OCI-LY7 (cell line): ENCODE data around the gene ERCC2. TPM values are rescaled to one million over a fixed set of nuclear protein-coding genes. Genes with fewer than 3 reads are reported as not detected.
A peak's percentile ranks its signal among the peaks of the same experiment; 100 is the strongest.
"Not testable (repeated sequence)": the region's sequence is repeated elsewhere in the genome, so short reads cannot be mapped to it uniquely, and the experiment has no call there.

Source experiments
- BruUV-seq: library from RNA; stranded (reverse); fragments of 400-500 nt; replicated peaks from 2 replicates; lab custom pipeline; 2021; lab: Mats Ljungman, UMichigan
- CTCF ChIA-PET: fragments of 300-600 bp; sonication (Branson Sonifier 250); formaldehyde crosslinking; loops from one replicate; lab custom pipeline; 2022; ENCODE audit warnings: antibody characterized with exemption; ENCODE audit not compliant: unreplicated experiment; lab: Charles Lee
- POLR2A ChIA-PET: fragments of 300-600 bp; sonication (Branson Sonifier 250); formaldehyde crosslinking; loops from one replicate; lab custom pipeline; 2022; ENCODE audit warnings: antibody characterized with exemption; lab: Charles Lee
- DNase-seq: peaks from one replicate; pipeline ENCODE4 v3.0.0-alpha.2; 2015; ENCODE audit warnings: low spot score
- H2AFZ ChIP-seq: fragments of 200-600 bp; sonication (generic), shearing (Covaris generic); 2 replicates; pipeline ENCODE4 v1.6.1; 2014; ENCODE audit warnings: mild to moderate bottlenecking, antibody characterized with exemption, low read length, moderate library complexity
- H3K27ac ChIP-seq: fragments of 200-600 bp; sonication (generic); 2 replicates; pipeline ENCODE4 v1.5.1; 2014; ENCODE audit warnings: mixed run types, low read depth, mild to moderate bottlenecking, moderate library complexity, low read length, inconsistent platforms; ENCODE audit not compliant: poor library complexity, severe bottlenecking
- H3K36me3 ChIP-seq: fragments of 200-600 bp; sonication (generic); 2 replicates; pipeline ENCODE4 v1.6.1; 2014; ENCODE audit warnings: mild to moderate bottlenecking, antibody characterized with exemption, low read length, moderate library complexity, mixed read lengths; ENCODE audit not compliant: insufficient read depth
- H3K4me1 ChIP-seq: fragments of 200-600 bp; sonication (generic); 2 replicates; pipeline ENCODE4 v1.5.1; 2014; ENCODE audit warnings: mild to moderate bottlenecking, low read length; ENCODE audit not compliant: insufficient read depth, poor library complexity, severe bottlenecking
- H3K4me2 ChIP-seq: fragments of 200-600 bp; sonication (generic); 2 replicates; pipeline ENCODE4 v1.6.1; 2014; ENCODE audit warnings: mild to moderate bottlenecking, low read length
- H3K4me3 ChIP-seq: fragments of 200-600 bp; sonication (generic); 2 replicates; pipeline ENCODE4 v1.5.1; 2014; ENCODE audit warnings: mild to moderate bottlenecking, low read depth, low read length; ENCODE audit not compliant: poor library complexity, severe bottlenecking
- H3K79me2 ChIP-seq: fragments of 200-600 bp; sonication (generic); 2 replicates; pipeline ENCODE4 v1.6.1; 2016; ENCODE audit warnings: low read depth, mild to moderate bottlenecking, low read length, moderate library complexity, mixed read lengths; ENCODE audit not compliant: insufficient read depth
- H3K9me2 ChIP-seq: fragments of 200-600 bp; sonication (generic); 2 replicates; pipeline ENCODE4 v1.6.1; 2016; ENCODE audit warnings: mild to moderate bottlenecking, low read length, mixed read lengths; ENCODE audit not compliant: insufficient read depth
- H3K9me3 ChIP-seq: fragments of 200-600 bp; sonication (generic); 2 replicates; pipeline ENCODE4 v1.6.1; 2014; ENCODE audit warnings: mild to moderate bottlenecking, mixed run types, low read length, mixed read lengths
- H4K20me1 ChIP-seq: fragments of 200-600 bp; sonication (generic); 2 replicates; pipeline ENCODE4 v1.6.1; 2014; ENCODE audit warnings: mild to moderate bottlenecking, antibody characterized with exemption, low read length, moderate library complexity, mixed read lengths; ENCODE audit not compliant: insufficient read depth
- CTCF ChIP-seq: fragments of 200-600 bp; sonication (generic); conservative IDR thresholded peaks from 2 replicates; pipeline ENCODE4 v1.5.1; 2014; ENCODE audit warnings: mild to moderate bottlenecking, antibody characterized with exemption, low read length, moderate library complexity, mixed read lengths
- EZH2phosphoT487 ChIP-seq: fragments of 200-600 bp; sonication (generic); IDR thresholded peaks from 2 replicates; pipeline ENCODE4 v1.6.1; 2018; ENCODE audit warnings: low read depth, borderline replicate concordance, mild to moderate bottlenecking, mixed run types, antibody characterized with exemption, low read length, moderate library complexity, mixed read lengths
- intact Hi-C: fragments of 100-400 bp; cut with micrococcal nuclease; formaldehyde crosslinking; loops from one replicate; pipeline ENCODE4 v1.10.0; 2022; ENCODE audit not compliant: unreplicated experiment
- total RNA-seq, 2 experiments: library from RNA; depleted of rRNA in 1 of 2; stranded (reverse); fragments of >200 nt in 1 of 2; shearing (Covaris generic) in 1 of 2; gene quantifications; 2 replicates each; pipeline ENCODE4 v1.2.3, GENCODE V29; 2014 to 2022

The ERCC2 gene
- total RNA-seq, 2 experiments from 2014 or later, result 21.0 to 24.4 TPM

- DNase-seq, result peak; percentile 52
- Histone ChIP-seq H3K36me3 (no peaks in the 10 kb centered on the region), H3K4me2 (peak within 1 kb of the TSS; percentile 58), H3K4me3 (peak within 1 kb of the TSS; percentile 56), H3K4me1 (peaks cover 8% of the 10 kb centered on the region), H3K27ac (no peak within 1 kb of the TSS), H2AFZ (no peak within 1 kb of the TSS), H3K9me2 (no peaks in the 10 kb centered on the region), H3K9me3 (no peaks in the 10 kb centered on the region), H3K79me2 (no peaks in the 10 kb centered on the region), H4K20me1 (no peaks in the 10 kb centered on the region)
- ChIA-PET CTCF (no interaction called here), POLR2A (no interaction called here)
- TF ChIP-seq EZH2phosphoT487, result no peak
- intact Hi-C loops, result no loop called here
- no TSS peak for BruUV-seq
Observed at GRCh38 chr19:45340232-45340898, 30.0 kb downstream of the ERCC2 start, which contains the start of gene KLC3. KLC3 (plus strand) TSS chr19:45340750; CDS start chr19:45345542, 4,792 bp downstream.

GRCh38 chr19:45339629-45340028, 30.7 kb downstream of the ERCC2 start:
- BruUV-seq, result no TSS peak
- no peaks in the 10 kb centered on the region for H3K9me2 ChIP-seq
- POLR2A ChIA-PET, result no interaction called here
- no peaks in the 10 kb centered on the region for H3K79me2 ChIP-seq
- TF ChIP-seq CTCF (no peak), EZH2phosphoT487 (no peak)
- no peak overlapping the region for H3K4me2 ChIP-seq
- intact Hi-C loops, result loop anchor here (2.0 to 5.0 kb wide), 2 partner anchors 87 to 153 kb away; partner anchors contain the start of gene MARK4
- H4K20me1 ChIP-seq, result no peaks in the 10 kb centered on the region
- no peaks in the 10 kb centered on the region for H3K9me3 ChIP-seq
- no peak for DNase-seq
- H2AFZ ChIP-seq, result no peak overlapping the region
- H3K4me1 ChIP-seq, result peaks cover 8% of the 10 kb centered on the region
- H3K27ac ChIP-seq, result no peak overlapping the region
- no peaks in the 10 kb centered on the region for H3K36me3 ChIP-seq
- H3K4me3 ChIP-seq, result no peak overlapping the region
- CTCF ChIA-PET, result no interaction called here

GRCh38 chr19:45336696-45337251, 33.6 kb downstream of the ERCC2 start:
- no peaks in the 10 kb centered on the region for H3K36me3 ChIP-seq
- ChIA-PET CTCF (no interaction called here), POLR2A (no interaction called here)
- TF ChIP-seq CTCF (no peak), EZH2phosphoT487 (no peak)
- no peaks in the 10 kb centered on the region for H3K79me2 ChIP-seq
- peaks cover 8% of the 10 kb centered on the region for H3K4me1 ChIP-seq
- intact Hi-C loops, result loop anchor here (5.0 kb wide), 1 partner anchor 84 kb away; the partner anchor contains the start of gene MARK4
- no peak overlapping the region for H2AFZ ChIP-seq
- DNase-seq, result no peak
- no peak overlapping the region for H3K4me2 ChIP-seq
- no peak overlapping the region for H3K4me3 ChIP-seq
- no peaks in the 10 kb centered on the region for H4K20me1 ChIP-seq
- H3K9me2 ChIP-seq, result no peaks in the 10 kb centered on the region
- no peak overlapping the region for H3K27ac ChIP-seq
- no peaks in the 10 kb centered on the region for H3K9me3 ChIP-seq
- no TSS peak for BruUV-seq

GRCh38 chr19:45334881-45335280, 35.5 kb downstream of the ERCC2 start:
- H3K27ac ChIP-seq, H2AFZ ChIP-seq, H3K4me2 ChIP-seq, H3K9me2 ChIP-seq, DNase-seq, H4K20me1 ChIP-seq, CTCF ChIA-PET, BruUV-seq, H3K9me3 ChIP-seq, H3K4me1 ChIP-seq, POLR2A ChIA-PET, H3K79me2 ChIP-seq, H3K36me3 ChIP-seq, H3K4me3 ChIP-seq: not testable (repeated sequence)
- intact Hi-C loops, result loop anchor here (5.0 kb wide), 1 partner anchor 83 kb away; the partner anchor contains the start of gene MARK4
